ENCODE data around the gene C8G.

C8G gene

GRCh38 chr9:136960212-136960937, 15.3 kb downstream of the C8G start:
- DNase-seq (ENCODE audit: extremely low spot score) = no peak
- TF ChIP-seq SUZ12 (IDR thresholded peaks at IDR 0.05) (no peak), FOXM1 (IDR thresholded peaks at IDR 0.05; ENCODE audit: borderline replicate concordance) (no peak), CTBP1 (IDR thresholded peaks at IDR 0.05; ENCODE audit: borderline replicate concordance) (no peak), PKNOX1 (IDR thresholded peaks at IDR 0.05) (no peak), BHLHE40 (IDR thresholded peaks at IDR 0.05; ENCODE audit: borderline replicate concordance) (no peak), NFRKB (IDR thresholded peaks at IDR 0.05) (no peak), ELF4 (IDR thresholded peaks at IDR 0.05) (no peak), LEF1 (IDR thresholded peaks at IDR 0.05; ENCODE audit: borderline replicate concordance) (no peak), FOXA1 (IDR thresholded peaks at IDR 0.05) (no peak), ZNF384 (IDR thresholded peaks at IDR 0.05) (no peak), FOXK2 (IDR thresholded peaks at IDR 0.05) (no peak), L3MBTL2 (conservative IDR thresholded peaks at IDR 0.05) (no peak), ARNT (IDR thresholded peaks at IDR 0.05) (no peak), TARDBP (IDR thresholded peaks at IDR 0.05) (no peak), SP1 (IDR thresholded peaks at IDR 0.05) (no peak), HDGF (IDR thresholded peaks at IDR 0.05; ENCODE audit: borderline replicate concordance) (no peak)
- ChIA-PET CTCF (interaction anchor here (0.9 to 1.1 kb wide), 2 partner anchors 15 to 69 kb away, joined by 3 read pairs; no protein-coding TSS in a partner anchor), POLR2A (interaction anchor here (0.7 kb wide), 1 partner anchor 9 kb away, joined by 3 read pairs; no protein-coding TSS in a partner anchor)

DNA sequence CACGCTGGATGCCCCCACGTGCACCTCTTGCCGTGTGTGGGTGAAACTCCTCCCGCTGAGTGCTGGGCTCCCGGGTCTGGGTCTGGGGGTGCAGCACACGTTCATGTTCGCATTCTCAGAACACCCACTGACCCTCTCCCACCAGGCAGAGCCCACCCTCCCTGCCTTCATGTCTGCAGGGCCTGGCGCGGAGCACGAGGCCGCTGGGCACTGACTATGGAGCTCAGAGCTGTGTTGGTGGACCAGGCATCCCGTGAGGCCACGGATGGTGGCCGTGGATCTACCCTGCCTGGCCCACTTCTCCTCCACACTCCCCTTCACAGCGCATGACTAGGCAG, 15.9 kb downstream of the C8G start:
- POLR2A ChIA-PET = interaction anchor here (1.2 kb wide), 1 partner anchor 10 kb away, joined by 3 read pairs; no protein-coding TSS in a partner anchor
- DNase-seq (ENCODE audit: extremely low spot score) = no peak
- TF ChIP-seq L3MBTL2 (conservative IDR thresholded peaks at IDR 0.05) (no peak), ELF4 (IDR thresholded peaks at IDR 0.05) (no peak), SP1 (IDR thresholded peaks at IDR 0.05) (no peak), ZNF384 (IDR thresholded peaks at IDR 0.05) (no peak), LEF1 (IDR thresholded peaks at IDR 0.05; ENCODE audit: borderline replicate concordance) (no peak), CTBP1 (IDR thresholded peaks at IDR 0.05; ENCODE audit: borderline replicate concordance) (no peak), NFRKB (IDR thresholded peaks at IDR 0.05) (no peak), FOXM1 (IDR thresholded peaks at IDR 0.05; ENCODE audit: borderline replicate concordance) (no peak), PKNOX1 (IDR thresholded peaks at IDR 0.05) (no peak), ARNT (IDR thresholded peaks at IDR 0.05) (no peak), TARDBP (IDR thresholded peaks at IDR 0.05) (no peak), FOXA1 (IDR thresholded peaks at IDR 0.05) (no peak), HDGF (IDR thresholded peaks at IDR 0.05; ENCODE audit: borderline replicate concordance) (no peak), BHLHE40 (IDR thresholded peaks at IDR 0.05; ENCODE audit: borderline replicate concordance) (no peak), FOXK2 (IDR thresholded peaks at IDR 0.05) (no peak), SUZ12 (IDR thresholded peaks at IDR 0.05) (no peak)
- CTCF ChIA-PET = interaction anchor here (1.1 kb wide), 1 partner anchor 14 kb away, joined by 3 read pairs; no protein-coding TSS in a partner anchor

DNA sequence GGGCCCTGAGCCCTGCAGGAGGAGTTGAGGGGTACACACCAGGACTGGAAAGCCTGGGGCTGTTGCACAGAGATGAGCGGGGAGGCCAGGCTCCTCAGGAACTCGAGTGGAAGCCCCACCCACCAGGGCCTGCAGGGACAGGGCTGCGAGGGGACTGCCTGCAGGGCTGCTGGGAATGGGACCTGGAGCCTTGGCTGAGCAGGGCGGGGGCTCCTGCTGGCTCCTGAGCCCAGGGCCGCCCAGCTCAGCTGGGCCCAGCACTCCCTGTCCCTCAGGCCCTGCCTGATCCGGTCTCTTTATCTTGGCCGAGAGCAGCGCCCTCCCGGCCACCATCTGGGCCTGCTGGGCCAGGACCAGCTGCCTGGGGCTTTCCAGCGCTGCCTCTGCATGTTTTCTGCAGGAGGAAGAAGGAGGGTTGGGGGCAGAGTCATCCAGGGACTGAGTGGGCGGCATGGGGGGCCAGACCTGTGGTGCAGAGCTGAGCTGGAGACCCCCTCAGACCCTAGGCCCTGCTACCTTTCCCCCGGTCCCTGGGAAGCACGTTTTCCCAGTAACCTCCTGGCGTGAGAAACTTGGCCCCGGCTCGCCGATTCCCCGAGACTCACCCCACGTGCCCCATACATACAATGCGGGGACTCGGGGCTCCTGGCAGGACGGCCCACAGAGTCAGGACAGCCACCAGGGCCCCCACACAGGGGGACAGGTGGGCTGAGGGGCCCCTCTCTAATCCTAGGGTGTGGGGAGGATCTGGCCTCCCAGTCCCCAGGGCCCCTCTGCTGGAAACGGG, 16.4 kb downstream of the C8G start:
- ChIA-PET POLR2A (interaction anchor here (1.2 kb wide), 1 partner anchor 11 kb away, joined by 3 read pairs; no protein-coding TSS in a partner anchor), CTCF (no interaction called here)
- no peak for DNase-seq (ENCODE audit: extremely low spot score)

DNA sequence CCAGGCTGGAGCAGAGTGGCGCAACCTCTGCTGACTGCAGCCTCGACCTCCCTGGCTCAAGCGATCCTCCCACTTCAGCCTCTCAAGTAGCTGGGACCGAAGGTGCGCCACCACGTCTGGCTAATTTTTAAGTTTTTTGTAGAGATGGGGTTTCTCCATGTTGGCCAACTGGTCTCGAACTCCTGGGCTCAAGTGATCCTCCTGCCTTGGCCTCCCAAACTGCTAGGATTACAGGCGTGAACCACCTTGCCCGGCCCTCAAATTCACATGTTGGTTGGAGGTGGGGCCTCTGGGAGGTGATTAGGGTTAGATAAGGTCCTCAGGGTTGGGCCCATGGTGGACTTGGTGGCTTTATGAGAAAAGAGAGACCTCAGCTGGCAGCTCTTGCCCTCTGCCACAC, 17.1 kb downstream of the C8G start:
- no peak for DNase-seq (ENCODE audit: extremely low spot score)
- TF ChIP-seq SUZ12 (IDR thresholded peaks at IDR 0.05) (no peak), FOXK2 (IDR thresholded peaks at IDR 0.05) (no peak), ELF4 (IDR thresholded peaks at IDR 0.05) (no peak), HDGF (IDR thresholded peaks at IDR 0.05; ENCODE audit: borderline replicate concordance) (no peak), SP1 (IDR thresholded peaks at IDR 0.05) (no peak), BHLHE40 (IDR thresholded peaks at IDR 0.05; ENCODE audit: borderline replicate concordance) (no peak), TARDBP (IDR thresholded peaks at IDR 0.05) (no peak), PKNOX1 (IDR thresholded peaks at IDR 0.05) (no peak), LEF1 (IDR thresholded peaks at IDR 0.05; ENCODE audit: borderline replicate concordance) (no peak), NFRKB (IDR thresholded peaks at IDR 0.05) (no peak), FOXA1 (IDR thresholded peaks at IDR 0.05) (no peak), L3MBTL2 (conservative IDR thresholded peaks at IDR 0.05) (no peak)
- ChIA-PET CTCF (no interaction called here), POLR2A (interaction anchor here (1.2 kb wide), 1 partner anchor 11 kb away, joined by 3 read pairs; no protein-coding TSS in a partner anchor)

More for the DNA sequence above, 16.4 kb downstream of the C8G start:
- TF ChIP-seq FOXK2 (IDR thresholded peaks at IDR 0.05) = no peak
- no peak for TF ChIP-seq FOXM1 (IDR thresholded peaks at IDR 0.05; ENCODE audit: borderline replicate concordance)

DNA sequence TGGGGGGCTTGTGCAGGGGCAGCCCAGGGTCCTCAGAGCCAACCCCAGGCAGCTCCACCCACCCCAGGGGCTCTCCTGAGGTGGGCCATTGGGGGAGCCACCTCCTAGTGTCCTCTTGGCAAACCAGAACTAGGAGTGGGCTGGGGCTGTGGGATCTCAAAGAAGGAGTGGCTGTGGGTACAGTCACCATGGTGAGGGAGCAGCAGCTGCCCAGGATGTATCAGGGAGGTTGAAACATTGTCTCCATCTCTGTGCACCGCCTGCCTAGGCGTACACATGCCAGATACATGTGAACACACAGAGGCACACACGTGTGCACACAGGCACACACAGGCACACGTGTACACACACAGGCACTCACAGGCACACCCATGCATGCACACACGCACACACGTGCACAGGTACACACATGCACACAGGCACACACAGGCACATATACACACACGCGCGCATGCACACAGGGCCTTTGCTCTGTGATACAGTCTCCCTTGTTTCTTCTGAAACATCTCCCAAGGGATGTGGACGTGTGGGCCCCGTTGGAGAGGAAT, 17.7 kb downstream of the C8G start:
- TF ChIP-seq ELF4 (IDR thresholded peaks at IDR 0.05) = no peak
- TF ChIP-seq SUZ12 (IDR thresholded peaks at IDR 0.05) = no peak
- no peak for TF ChIP-seq FOXK2 (IDR thresholded peaks at IDR 0.05)
- POLR2A ChIA-PET = no interaction called here
- CTCF ChIA-PET = no interaction called here
- no peak for DNase-seq (ENCODE audit: extremely low spot score)

DNA sequence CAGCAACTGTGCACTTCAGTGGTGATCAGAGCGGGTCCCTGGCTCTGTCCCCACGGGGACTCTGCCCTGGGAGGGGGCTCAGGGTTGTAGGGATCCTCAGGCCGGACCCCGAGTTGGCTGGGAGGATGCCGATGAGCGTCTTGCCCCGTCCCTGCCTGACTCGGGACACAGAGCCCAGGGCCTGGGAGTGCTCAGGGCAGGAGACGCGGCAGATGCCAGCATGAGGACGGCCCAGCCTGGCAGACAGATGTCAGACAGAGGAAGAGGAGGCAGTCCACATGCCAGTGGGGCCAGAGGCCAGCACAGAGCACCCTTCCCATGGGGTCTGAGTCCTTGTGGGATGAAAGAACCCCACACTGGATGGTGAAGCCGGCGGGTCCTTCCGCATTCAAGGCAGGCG, 18.3 kb downstream of the C8G start:
- TF ChIP-seq BHLHE40 (IDR thresholded peaks at IDR 0.05; ENCODE audit: borderline replicate concordance) (no peak), LEF1 (IDR thresholded peaks at IDR 0.05; ENCODE audit: borderline replicate concordance) (no peak), ZNF384 (IDR thresholded peaks at IDR 0.05) (no peak), ARNT (IDR thresholded peaks at IDR 0.05) (no peak), NFRKB (IDR thresholded peaks at IDR 0.05) (no peak), FOXM1 (IDR thresholded peaks at IDR 0.05; ENCODE audit: borderline replicate concordance) (no peak), FOXK2 (IDR thresholded peaks at IDR 0.05) (no peak), HDGF (IDR thresholded peaks at IDR 0.05; ENCODE audit: borderline replicate concordance) (no peak), ELF4 (IDR thresholded peaks at IDR 0.05) (no peak), FOXA1 (IDR thresholded peaks at IDR 0.05) (no peak)
- POLR2A ChIA-PET = no interaction called here
- no peak for DNase-seq (ENCODE audit: extremely low spot score)
- CTCF ChIA-PET = no interaction called here

Measured in HEK293T (cell line).